Mucosa of descending colon (tissue), 3 donors: Measurements from ENCODE around the gene ARAP2. TPM values are rescaled to one million over a fixed set of nuclear protein-coding genes. Genes with fewer than 3 reads are reported as not detected.

Experiments
- ATAC-seq: fragments of 200-7000 bp; cut with Tn5 transposase; one replicate; pipeline ENCODE4 v1.9.1; 2020; ENCODE audit warnings: mild to moderate bottlenecking, moderate library complexity
- DNase-seq, 3 donors: peaks; one replicate each; pipeline ENCODE4 v3.0.0-alpha.2; 2020
- H3K36me3 ChIP-seq: fragments of 200-600 bp; one replicate; pipeline ENCODE4 v1.8.0; 2021; ENCODE audit warnings: low read depth, mild to moderate bottlenecking
- H3K4me1 ChIP-seq: fragments of 200-600 bp; one replicate; pipeline ENCODE4 v1.8.0; 2021; ENCODE audit warnings: low read depth, mild to moderate bottlenecking
- H3K4me3 ChIP-seq: fragments of 200-600 bp; one replicate; pipeline ENCODE4 v1.8.0; 2021; ENCODE audit warnings: mild to moderate bottlenecking
- H3K9me3 ChIP-seq: fragments of 200-600 bp; one replicate; pipeline ENCODE4 v1.8.0; 2021; ENCODE audit warnings: mild to moderate bottlenecking
- CTCF ChIP-seq: fragments of 200-600 bp; IDR thresholded peaks from one replicate; pipeline ENCODE4 v1.8.0; 2022; ENCODE audit warnings: antibody characterized with exemption, mild to moderate bottlenecking
- intact Hi-C, 2 donors: fragments of 100-400 bp; cut with DNase I in 1 of 2; cut with micrococcal nuclease in 1 of 2; formaldehyde crosslinking; loops; one replicate each; pipeline versions ENCODE4 v1.11.0 to v1.11.1; 2022; cut with DNase I, micrococcal nuclease
- total RNA-seq, 3 donors: library from RNA; stranded (reverse); fragmentation: NEBNext Ultra II Directional in 2 of 3; extraction: Animal tissue kit (Norgen Biotek cat#: 25700) in 2 of 3; gene quantifications; one replicate each; pipeline versions ENCODE4 v1.2.1 to v1.2.4, GENCODE V29; 2021 to 2023
- donor health status: DM: no; HTN: no; CAD: no; lungs with moderate emphysema.
- donor health status: DM: no; HTN: no; CAD: no.
- donor health status: DM: no; HTN: yes; CAD: no.

Gene ARAP2
- total RNA-seq, 3 donors from 2014 or later: 21.7 to 27.9 (median 22.5) TPM

- TF ChIP-seq CTCF: no peak
- no peak for DNase-seq
- H3K36me3 ChIP-seq: no peaks in the 10 kb centered on the region
- no peaks in the 10 kb centered on the region for H3K9me3 ChIP-seq
- ATAC-seq: no peak
- intact Hi-C loops: no loop called here
- H3K4me1 ChIP-seq: no peaks in the 10 kb centered on the region
- no peak overlapping the region for H3K4me3 ChIP-seq
Observed at GRCh38 chr4:36267486-36268268, 23.4 kb upstream of the ARAP2 start.

- Histone ChIP-seq H3K4me3 (no peak overlapping the region), H3K36me3 (no peaks in the 10 kb centered on the region), H3K9me3 (no peaks in the 10 kb centered on the region), H3K4me1 (no peaks in the 10 kb centered on the region)
- TF ChIP-seq CTCF: no peak
- intact Hi-C loops: no loop called here
- ATAC-seq (no peak), DNase-seq (no peak)
Observed at GRCh38 chr4:36264207-36264826, 20.0 kb upstream of the ARAP2 start.

GRCh38 chr4:36260731-36261130 is 16.4 kb upstream of the ARAP2 start:
- intact Hi-C loops: no loop called here
- H3K36me3 ChIP-seq: no peaks in the 10 kb centered on the region
- no peaks in the 10 kb centered on the region for H3K4me1 ChIP-seq
- H3K9me3 ChIP-seq: no peaks in the 10 kb centered on the region
- H3K4me3 ChIP-seq: no peak overlapping the region
- DNase-seq: no peak
- no peak for ATAC-seq
- TF ChIP-seq CTCF: no peak

GRCh38 chr4:36256398-36256891 is 12.1 kb upstream of the ARAP2 start:
- Histone ChIP-seq H3K36me3 (no peaks in the 10 kb centered on the region), H3K4me3 (no peak overlapping the region), H3K4me1 (no peaks in the 10 kb centered on the region), H3K9me3 (no peaks in the 10 kb centered on the region)
- intact Hi-C loops: no loop called here
- ATAC-seq (peak; percentile 69), DNase-seq (no peak)
- no peak for TF ChIP-seq CTCF

GRCh38 chr4:36255577-36255976 is 11.3 kb upstream of the ARAP2 start:
- ATAC-seq: peak; percentile 90
- TF ChIP-seq CTCF: no peak

More at GRCh38 chr4:36255577-36255976, 11.3 kb upstream of the ARAP2 start:
- no peak overlapping the region for H3K4me3 ChIP-seq
- peak in 1 of 3 donors; percentile 30 for DNase-seq
- no peaks in the 10 kb centered on the region for H3K9me3 ChIP-seq
- H3K4me1 ChIP-seq: no peaks in the 10 kb centered on the region
- H3K36me3 ChIP-seq: no peaks in the 10 kb centered on the region
- intact Hi-C loops: no loop called here
